ENCODE results near the gene SEC14L1.
A peak's percentile ranks its signal among the peaks of the same experiment; 100 is the strongest.
"Not testable (repeated sequence)": the region's sequence is repeated elsewhere in the genome, so short reads cannot be mapped to it uniquely, and the experiment has no call there.

Gene SEC14L1

DNA sequence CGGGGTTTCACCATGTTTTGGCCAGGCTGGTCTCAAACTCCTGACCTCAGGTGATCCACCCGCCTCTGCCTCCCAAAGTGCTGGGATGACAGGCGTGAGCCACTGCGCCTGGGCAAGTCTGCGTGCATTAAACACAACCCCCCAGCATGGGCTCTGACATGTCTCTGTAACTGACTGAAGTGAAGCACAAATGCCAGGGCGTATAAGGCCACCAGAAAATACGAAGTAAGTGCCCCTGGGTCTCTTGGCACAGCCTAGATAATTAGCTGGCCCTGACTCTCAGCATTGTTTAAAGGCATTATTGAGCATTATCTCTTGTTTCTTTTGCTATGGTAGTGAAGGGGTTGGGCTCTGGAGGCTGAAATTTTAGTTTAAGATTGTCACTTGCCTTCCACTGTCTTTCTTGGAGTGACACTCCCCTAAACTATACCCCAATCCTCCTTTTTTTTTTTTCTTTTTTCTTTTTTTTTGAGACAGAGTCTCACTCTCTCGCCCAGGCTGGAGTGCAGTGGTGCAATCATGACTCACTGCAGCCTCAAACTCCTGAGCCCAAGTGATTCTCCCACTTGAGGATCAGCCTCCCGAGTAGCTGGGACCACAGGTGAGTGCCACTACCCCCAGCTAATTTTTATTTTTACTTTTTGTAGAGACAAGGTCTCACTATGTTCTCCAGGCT is 8.2 kb upstream of the SEC14L1 start:
- TF ChIP-seq, protein P1, sequence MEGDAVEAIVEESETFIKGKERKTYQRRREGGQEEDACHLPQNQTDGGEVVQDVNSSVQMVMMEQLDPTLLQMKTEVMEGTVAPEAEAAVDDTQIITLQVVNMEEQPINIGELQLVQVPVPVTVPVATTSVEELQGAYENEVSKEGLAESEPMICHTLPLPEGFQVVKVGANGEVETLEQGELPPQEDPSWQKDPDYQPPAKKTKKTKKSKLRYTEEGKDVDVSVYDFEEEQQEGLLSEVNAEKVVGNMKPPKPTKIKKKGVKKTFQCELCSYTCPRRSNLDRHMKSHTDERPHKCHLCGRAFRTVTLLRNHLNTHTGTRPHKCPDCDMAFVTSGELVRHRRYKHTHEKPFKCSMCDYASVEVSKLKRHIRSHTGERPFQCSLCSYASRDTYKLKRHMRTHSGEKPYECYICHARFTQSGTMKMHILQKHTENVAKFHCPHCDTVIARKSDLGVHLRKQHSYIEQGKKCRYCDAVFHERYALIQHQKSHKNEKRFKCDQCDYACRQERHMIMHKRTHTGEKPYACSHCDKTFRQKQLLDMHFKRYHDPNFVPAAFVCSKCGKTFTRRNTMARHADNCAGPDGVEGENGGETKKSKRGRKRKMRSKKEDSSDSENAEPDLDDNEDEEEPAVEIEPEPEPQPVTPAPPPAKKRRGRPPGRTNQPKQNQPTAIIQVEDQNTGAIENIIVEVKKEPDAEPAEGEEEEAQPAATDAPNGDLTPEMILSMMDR (IDR thresholded peaks at IDR 0.05; ENCODE audit: borderline replicate concordance, insufficient read depth, low read depth, low read length), result no peak

DNA sequence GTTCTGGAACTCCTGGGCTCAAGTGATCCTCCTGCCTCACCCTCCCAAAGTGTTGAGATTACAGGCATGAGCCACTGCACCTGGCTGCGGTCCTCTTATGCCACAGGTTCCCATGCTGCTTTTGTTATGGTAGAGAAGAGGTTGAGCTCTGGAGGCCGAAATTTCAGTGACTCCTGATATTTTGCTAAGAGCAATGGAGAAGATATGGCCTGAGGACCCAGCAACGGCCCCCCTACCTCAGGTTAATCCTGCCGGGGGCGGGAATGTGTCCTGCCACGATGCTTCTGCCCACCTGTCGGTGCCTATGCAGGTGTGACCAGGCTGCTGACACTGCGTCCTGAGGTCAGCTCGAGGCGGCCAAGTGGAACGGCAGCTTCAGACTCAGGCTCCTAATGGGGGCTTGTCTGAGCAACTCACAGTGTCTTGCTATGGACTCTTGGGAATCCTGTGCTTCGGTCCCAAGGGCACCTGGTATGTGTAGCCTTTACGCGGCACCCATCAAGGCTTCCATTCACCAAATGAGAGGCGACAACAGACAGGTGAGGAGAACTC is 7.6 kb upstream of the SEC14L1 start:
- TF ChIP-seq, protein P1 (IDR thresholded peaks at IDR 0.05; ENCODE audit: borderline replicate concordance, insufficient read depth, low read depth, low read length), result no peak

More for the DNA sequence above, 8.2 kb upstream of the SEC14L1 start:
- H3K4me3 ChIP-seq (ENCODE audit: low read depth, low read length), result no peak overlapping the region

DNA sequence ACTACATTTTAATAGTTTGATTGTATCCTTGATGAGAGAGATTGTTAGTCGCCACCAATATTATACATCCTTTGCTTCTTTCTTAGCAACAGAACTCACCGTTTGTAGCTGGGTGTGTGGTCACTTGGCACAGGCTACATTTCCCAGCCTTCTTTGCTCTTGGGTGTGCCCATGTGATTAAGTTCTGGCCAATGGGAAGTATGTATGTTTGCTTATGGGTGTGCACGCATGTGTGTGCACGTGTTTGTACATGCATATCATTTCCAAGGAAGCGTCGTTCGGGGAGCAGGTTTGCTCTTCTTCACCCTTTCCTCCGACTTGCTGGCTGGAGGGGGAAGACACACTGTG is 4.4 kb upstream of the SEC14L1 start:
- TF ChIP-seq, protein P1 (IDR thresholded peaks at IDR 0.05; ENCODE audit: borderline replicate concordance, insufficient read depth, low read depth, low read length), result no peak
- H3K4me3 ChIP-seq (ENCODE audit: low read depth, low read length), result no peak overlapping the region

More for the DNA sequence above, 7.6 kb upstream of the SEC14L1 start:
- no peak overlapping the region for H3K4me3 ChIP-seq (ENCODE audit: low read depth, low read length)

DNA sequence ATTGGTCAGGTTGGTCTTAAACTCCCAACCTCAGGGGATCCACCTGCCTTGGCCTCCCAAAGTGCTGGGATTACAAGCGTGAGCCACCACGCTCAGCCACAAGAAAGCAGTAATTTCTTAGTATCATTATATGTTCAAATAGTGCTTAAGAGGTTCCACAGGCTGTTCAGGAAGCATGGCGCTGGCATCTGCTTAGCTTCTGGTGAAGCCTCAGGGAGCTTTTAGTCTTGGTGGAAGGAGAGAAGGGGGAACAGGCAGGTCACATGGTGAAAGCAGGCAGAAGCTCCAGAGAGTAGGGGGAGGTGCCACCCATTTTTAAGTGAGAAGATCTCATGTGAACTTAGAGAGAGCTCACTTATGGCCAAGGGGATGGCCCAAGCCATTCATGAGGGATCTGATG is 3.7 kb upstream of the SEC14L1 start:
- no peak overlapping the region for H3K4me3 ChIP-seq (ENCODE audit: low read depth, low read length)
- TF ChIP-seq, protein P1 (IDR thresholded peaks at IDR 0.05; ENCODE audit: borderline replicate concordance, insufficient read depth, low read depth, low read length), result no peak

DNA sequence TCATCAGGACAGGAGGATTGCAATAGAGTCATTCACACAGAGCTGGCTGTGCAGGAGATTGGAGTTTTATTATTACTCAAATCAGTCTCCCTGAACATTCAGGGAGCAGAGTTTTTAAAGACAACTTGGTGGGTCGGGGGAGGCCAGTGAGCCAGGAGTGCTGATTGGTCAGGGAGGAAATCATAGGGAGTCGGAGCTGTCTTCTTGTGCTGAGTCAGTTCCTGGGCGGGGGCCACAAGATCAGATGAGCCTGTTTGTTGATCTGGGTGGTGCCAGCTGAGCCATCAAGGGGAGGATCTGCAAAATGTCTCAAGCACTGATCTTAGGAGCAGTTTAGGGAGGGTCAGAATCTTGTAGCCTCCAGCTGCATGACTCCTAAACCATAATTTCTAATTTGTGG is 2.9 kb upstream of the SEC14L1 start:
- not testable (repeated sequence) for H3K4me3 ChIP-seq (ENCODE audit: low read depth, low read length)

DNA sequence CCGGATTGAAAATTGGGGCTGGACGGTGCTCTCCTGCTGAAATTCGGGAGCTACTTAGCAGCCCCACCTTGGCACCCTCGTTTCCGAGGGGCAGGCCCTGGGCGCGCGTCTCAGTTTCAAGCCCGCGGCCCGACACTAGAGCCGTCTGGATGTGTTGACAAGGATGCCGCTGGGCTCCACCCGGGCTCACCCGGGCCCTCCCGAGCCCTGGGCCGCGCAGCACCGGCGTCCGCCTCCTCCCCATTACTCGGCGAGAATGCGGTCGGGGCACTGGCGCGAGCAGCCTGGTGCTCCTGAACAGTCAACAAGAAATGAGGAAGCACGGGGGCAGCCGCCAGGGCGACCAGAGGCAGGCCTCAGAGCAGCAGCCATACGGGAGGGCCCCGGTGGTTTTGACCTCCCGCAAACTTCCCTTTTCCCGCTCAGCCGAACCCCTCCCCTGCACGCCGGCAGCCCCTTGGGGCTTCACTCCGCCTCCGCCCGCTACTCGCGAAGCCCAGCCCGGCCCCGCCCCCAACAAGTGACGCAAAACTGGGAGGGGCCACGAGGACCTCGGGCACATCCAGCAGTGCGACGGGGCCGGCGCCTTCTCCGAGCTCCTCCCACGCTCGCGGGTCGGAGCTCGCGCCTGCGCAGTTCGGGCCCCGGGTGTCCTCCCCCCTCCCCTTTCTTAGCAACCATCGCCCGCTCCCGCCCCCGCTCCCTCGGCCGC is 447 bp upstream of the SEC14L1 start:
- peak overlapping the region; percentile 40 for H3K4me3 ChIP-seq (ENCODE audit: low read depth, low read length)
- TF ChIP-seq, protein P1 (IDR thresholded peaks at IDR 0.05; ENCODE audit: borderline replicate concordance, insufficient read depth, low read depth, low read length), result no peak

DNA sequence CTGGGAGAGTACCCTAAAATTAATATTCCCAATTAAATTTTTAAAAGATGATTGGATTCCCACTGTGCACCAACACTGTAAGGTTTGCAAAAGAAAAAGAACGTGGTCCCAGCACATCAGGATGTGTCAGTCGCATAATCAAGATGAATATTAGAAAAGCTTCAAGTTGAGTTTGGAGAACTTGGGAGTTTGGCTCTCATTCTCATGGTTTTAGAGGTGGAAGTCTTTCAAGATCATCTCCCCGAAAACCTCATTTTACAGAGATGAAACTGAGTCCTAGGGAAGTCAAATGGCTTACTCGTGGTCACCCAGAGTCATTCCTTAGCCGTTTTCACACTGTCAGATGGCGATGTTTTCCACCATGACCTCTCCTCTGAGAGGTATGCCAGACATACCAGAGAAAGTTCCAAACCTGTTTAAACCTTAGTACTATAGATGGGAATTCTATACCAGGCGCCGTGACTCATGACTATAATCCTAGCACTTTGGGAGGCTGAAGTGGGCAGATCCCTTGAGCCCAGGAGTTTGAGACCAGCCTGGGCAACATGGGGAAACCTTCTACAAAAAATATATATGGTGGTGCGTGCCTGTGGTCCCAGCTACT is 1.2 kb downstream of the SEC14L1 start:
- peak overlapping the region; percentile 79 for H3K4me3 ChIP-seq (ENCODE audit: low read depth, low read length)
- TF ChIP-seq, protein P1 (IDR thresholded peaks at IDR 0.05; ENCODE audit: borderline replicate concordance, insufficient read depth, low read depth, low read length), result no peak

All from GM12875 (cell line).